IMR-90 (cell line): ENCODE results near the gene STON2. TPM values are rescaled to one million over a fixed set of nuclear protein-coding genes. Genes with fewer than 3 reads are reported as not detected.

ENCODE experiments used
- ATAC-seq: fragments of 200-7000 bp; cut with Tn5 transposase; 2 replicates; pipeline ENCODE4 v1.9.1; 2020; ENCODE audit warnings: low read depth, mild to moderate bottlenecking, moderate library complexity
- BruUV-seq: library from RNA; stranded (reverse); fragments of 400-500 nt; replicated peaks from 2 replicates; lab custom pipeline; 2021; lab: Mats Ljungman, UMichigan
- CTCF ChIA-PET: fragments of 300-600 bp; formaldehyde crosslinking; extraction: SDS; loops from one replicate; lab custom pipeline; 2021; ENCODE audit warnings: antibody characterized with exemption; lab: Yijun Ruan, JAX
- POLR2A ChIA-PET: fragments of 300-600 bp; sonication (Branson Sonifier 250); formaldehyde crosslinking; loops from one replicate; lab custom pipeline; 2022; ENCODE audit warnings: antibody characterized with exemption; ENCODE audit not compliant: unreplicated experiment; lab: Charles Lee
- DNase-seq: peaks from one replicate; pipeline ENCODE4 v3.0.0; 2013
- H2AFZ ChIP-seq: replicated peaks from 2 replicates; pipeline ENCODE3; 2013; ENCODE audit warnings: low read length, mild to moderate bottlenecking; ENCODE audit not compliant: poor library complexity
- H2AK5ac ChIP-seq: 2 replicates; pipeline ENCODE4 v1.6.1; 2013; ENCODE audit warnings: low read depth, low read length, inconsistent platforms
- H2AK9ac ChIP-seq: replicated peaks from 2 replicates; pipeline ENCODE3; 2013; ENCODE audit warnings: mild to moderate bottlenecking, low read depth, low read length, moderate library complexity; ENCODE audit not compliant: poor library complexity
- H2BK120ac ChIP-seq: 2 replicates; pipeline ENCODE4 v1.6.1; 2013; ENCODE audit warnings: low read depth, low read length, inconsistent platforms
- H2BK15ac ChIP-seq: 3 replicates; pipeline ENCODE4 v1.6.1; 2013; ENCODE audit warnings: low read depth, low read length, inconsistent platforms
- H2BK20ac ChIP-seq: 2 replicates; pipeline ENCODE4 v1.6.1; 2013; ENCODE audit warnings: low read depth, mild to moderate bottlenecking, inconsistent platforms, low read length, moderate library complexity
- H2BK5ac ChIP-seq: 2 replicates; pipeline ENCODE4 v1.6.1; 2013; ENCODE audit warnings: mild to moderate bottlenecking, low read depth, low read length, inconsistent platforms; ENCODE audit not compliant: poor library complexity, severe bottlenecking
- H3K14ac ChIP-seq: replicated peaks from 2 replicates; pipeline ENCODE4 v1.6.1; 2013; ENCODE audit warnings: low read depth, low read length, inconsistent platforms
- H3K18ac ChIP-seq: 2 replicates; pipeline ENCODE4 v1.6.1; 2013; ENCODE audit warnings: low read depth, low read length, control low read depth
- H3K23ac ChIP-seq: 2 replicates; pipeline ENCODE4 v1.6.1; 2013; ENCODE audit warnings: low read depth, low read length, inconsistent platforms
- H3K27ac ChIP-seq: 2 replicates; pipeline ENCODE4 v1.5.1; 2013; ENCODE audit warnings: mild to moderate bottlenecking, control low read depth, low read length; ENCODE audit not compliant: insufficient read depth
- H3K27me3 ChIP-seq: 2 replicates; pipeline ENCODE4 v1.6.1; 2013; ENCODE audit warnings: low read length; ENCODE audit not compliant: control insufficient read depth, insufficient read depth
- H3K36me3 ChIP-seq: 2 replicates; pipeline ENCODE4 v1.6.1; 2013; ENCODE audit warnings: low read length, mixed read lengths; ENCODE audit not compliant: control insufficient read depth, insufficient read depth
- H3K4ac ChIP-seq: 2 replicates; pipeline ENCODE4 v1.6.1; 2013; ENCODE audit warnings: low read depth, low read length, inconsistent platforms
- H3K4me1 ChIP-seq: 2 replicates; pipeline ENCODE4 v1.6.1; 2013; ENCODE audit warnings: low read length, mixed read lengths; ENCODE audit not compliant: control insufficient read depth, insufficient read depth
- H3K4me2 ChIP-seq: 2 replicates; pipeline ENCODE4 v1.6.1; 2013; ENCODE audit warnings: low read depth, mild to moderate bottlenecking, control low read depth, low read length, moderate library complexity
- H3K4me3 ChIP-seq: 2 replicates; pipeline ENCODE4 v1.5.1; 2013; ENCODE audit warnings: low read depth, mild to moderate bottlenecking, control low read depth, low read length, moderate library complexity; ENCODE audit not compliant: insufficient read depth
- H3K56ac ChIP-seq: 2 replicates; pipeline ENCODE4 v1.6.1; 2013; ENCODE audit warnings: low read length, inconsistent platforms; ENCODE audit not compliant: insufficient read depth; ENCODE audit errors: extremely low read depth
- H3K79me1 ChIP-seq, 2 experiments: 2 replicates each; pipeline ENCODE4 v1.6.1; 2013; ENCODE audit warnings: low read length in 2 of 2, inconsistent platforms in 1 of 2, low read depth in 1 of 2
- H3K9ac ChIP-seq: 2 replicates; pipeline ENCODE4 v1.6.1; 2013; ENCODE audit warnings: low read depth, low read length, control low read depth
- H3K9me1 ChIP-seq: 2 replicates; pipeline ENCODE4 v1.6.1; 2013; ENCODE audit warnings: low read length, inconsistent platforms; ENCODE audit not compliant: insufficient read depth
- H3K9me3 ChIP-seq: 2 replicates; pipeline ENCODE4 v1.6.1; 2013; ENCODE audit warnings: low read length; ENCODE audit not compliant: control insufficient read depth, insufficient read depth
- H4K20me1 ChIP-seq: 2 replicates; pipeline ENCODE4 v1.6.1; 2013; ENCODE audit warnings: low read length, inconsistent platforms; ENCODE audit not compliant: insufficient read depth
- H4K5ac ChIP-seq: 2 replicates; pipeline ENCODE4 v1.6.1; 2013; ENCODE audit warnings: mild to moderate bottlenecking, low read depth, low read length, control low read depth
- H4K8ac ChIP-seq, 2 experiments: 2 replicates each; pipeline ENCODE4 v1.6.1; 2013; ENCODE audit warnings: low read depth in 2 of 2, low read length in 2 of 2, control low read depth in 1 of 2, inconsistent platforms in 1 of 2
- H4K91ac ChIP-seq: 2 replicates; pipeline ENCODE4 v1.6.1; 2013; ENCODE audit warnings: low read depth, low read length, inconsistent platforms; ENCODE audit not compliant: insufficient read depth
- MXI1 ChIP-seq: IDR thresholded peaks from 2 replicates; pipeline ENCODE4 v1.6.1; 2012; ENCODE audit warnings: low read depth, mild to moderate bottlenecking, low read length, moderate library complexity, borderline replicate concordance
- RAD21 ChIP-seq: IDR thresholded peaks from 2 replicates; pipeline ENCODE4 v1.6.1; 2012; ENCODE audit warnings: low read length, improper control_type of control experiment
- WGBS, 2 experiments: methylation state at CpG; one replicate each; pipeline versions ENCODE4 v1.1.5 to v1.1.7; 2013; ENCODE audit warnings: missing lambda C conversion rate in 2 of 2; ENCODE audit not compliant: insufficient read length in 1 of 2; ENCODE audit errors: extremely low coverage in 2 of 2; 5-methylcytosine and 5-hydroxymethylcytosine counted together
- dilution Hi-C: fragments of 300-500 bp; cut with HindIII; formaldehyde crosslinking; loops from one replicate; pipeline ENCODE4 v1.14.3; 2018; ENCODE audit warnings: low sequenced_read_pairs; ENCODE audit not compliant: unreplicated experiment
- in situ Hi-C: fragments of 300-500 bp; cut with MboI; formaldehyde crosslinking; loops from 3 replicates; pipeline ENCODE4 v1.14.3; 2019; ENCODE audit warnings: low sequenced_read_pairs, inconsistent platforms, mixed read lengths
- intact Hi-C: fragments of 100-400 bp; cut with micrococcal nuclease; formaldehyde crosslinking; loops from 2 replicates; pipeline ENCODE4 v1.10.0; 2022
- polyA plus RNA-seq, 3 experiments: library from polyadenylated mRNA; depleted of rRNA; stranded (reverse); fragments of >200 nt; gene quantifications; 2 replicates each; pipeline ENCODE4 v1.2.3, GENCODE V29; 2012; ENCODE audit warnings: low replicate concordance in 1 of 3
- total RNA-seq: library from RNA; depleted of rRNA; stranded (reverse); fragments of >200 nt; gene quantifications from 2 replicates; pipeline ENCODE4 v1.2.3, GENCODE V29; 2012
- TF ChIP-seq, protein P1 (sequence below): fragments of 150-350 bp; IDR thresholded peaks from 2 replicates; pipeline ENCODE4 v1.6.1; 2017; ENCODE audit warnings: mild to moderate bottlenecking, antibody characterized with exemption, low read length, low read depth

Gene STON2
- total and polyA plus RNA-seq, 2 of the 4 experiments (the other 2 are of a cell fraction), result not detected

DNA sequence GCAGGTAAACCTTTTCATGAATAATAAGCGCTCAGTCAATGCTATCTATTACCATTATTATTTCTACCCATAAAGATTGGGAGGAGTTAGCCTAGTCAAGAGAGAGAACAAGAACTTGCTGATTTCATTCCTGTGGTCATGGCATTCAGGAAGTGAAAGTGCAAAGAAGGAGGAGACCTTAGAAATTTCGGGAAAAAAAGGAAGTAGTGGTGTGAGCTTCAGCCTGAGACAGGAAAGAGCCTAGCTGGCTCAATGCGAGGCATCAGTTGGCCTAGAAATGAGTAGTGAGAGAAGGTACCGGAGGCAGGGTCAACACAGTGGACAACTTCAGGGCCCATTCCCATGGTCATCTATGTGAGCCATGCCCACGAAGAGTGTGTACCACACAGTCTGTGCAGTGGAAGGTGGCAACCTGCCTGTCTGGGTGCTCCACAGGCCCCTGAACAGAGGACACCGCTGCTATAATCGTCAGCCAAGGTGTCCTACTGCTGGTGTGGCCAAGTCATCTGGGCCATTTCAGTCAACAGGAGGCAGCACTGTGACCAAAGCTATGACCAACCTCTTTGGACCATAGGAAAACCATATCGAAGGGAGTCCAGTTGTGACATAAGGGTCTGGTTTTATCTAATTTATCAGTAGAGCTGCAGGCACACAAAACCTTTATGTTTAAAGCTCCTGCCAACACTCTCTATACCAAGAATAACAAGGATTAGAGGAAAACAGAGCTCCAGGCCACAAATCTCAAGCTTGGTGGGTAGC, 16.2 kb upstream of the STON2 start:
- ChIA-PET CTCF (no interaction called here), POLR2A (interaction anchor here (0.6 kb wide), 1 partner anchor 19 kb away, joined by 4 read pairs; no protein-coding TSS in a partner anchor)
- no peaks in the 10 kb centered on the region for H4K20me1 ChIP-seq
- DNase-seq, result no peak
- no peak overlapping the region for H3K4me2 ChIP-seq
- no peak overlapping the region for H2AK9ac ChIP-seq
- H3K9me3 ChIP-seq, result no peaks in the 10 kb centered on the region; the same call in 1 of the 2 replicates
- no TSS peak for BruUV-seq
- no peaks in the 10 kb centered on the region for H3K36me3 ChIP-seq
- H3K56ac ChIP-seq, result no peak overlapping the region
- no peaks in the 10 kb centered on the region for H3K4me1 ChIP-seq
- TF ChIP-seq MXI1 (no peak), RAD21 (no peak)
- TF ChIP-seq, protein P1, sequence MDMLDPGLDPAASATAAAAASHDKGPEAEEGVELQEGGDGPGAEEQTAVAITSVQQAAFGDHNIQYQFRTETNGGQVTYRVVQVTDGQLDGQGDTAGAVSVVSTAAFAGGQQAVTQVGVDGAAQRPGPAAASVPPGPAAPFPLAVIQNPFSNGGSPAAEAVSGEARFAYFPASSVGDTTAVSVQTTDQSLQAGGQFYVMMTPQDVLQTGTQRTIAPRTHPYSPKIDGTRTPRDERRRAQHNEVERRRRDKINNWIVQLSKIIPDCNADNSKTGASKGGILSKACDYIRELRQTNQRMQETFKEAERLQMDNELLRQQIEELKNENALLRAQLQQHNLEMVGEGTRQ, result no peak
- no peak overlapping the region for H3K23ac ChIP-seq
- H3K18ac ChIP-seq, result no peak overlapping the region
- H3K4me3 ChIP-seq, result no peak overlapping the region
- H3K27me3 ChIP-seq, result no peaks in the 10 kb centered on the region
- H2AK5ac ChIP-seq, result no peak overlapping the region
- in situ Hi-C loops, result no loop called here
- 70% methylated on average over 2 of the region's 8 CpGs; no CpG with 5 or more reads in 1 of the 2 experiments for WGBS, 2 experiments
- H4K91ac ChIP-seq, result no peak overlapping the region
- dilution Hi-C loops, result no loop called here
- H4K8ac ChIP-seq, result no peak overlapping the region
- H2BK120ac ChIP-seq, result no peak overlapping the region
- no peak overlapping the region for H3K14ac ChIP-seq
- H3K27ac ChIP-seq, result no peak overlapping the region
- intact Hi-C loops, result no loop called here
- H2AFZ ChIP-seq, result no peak overlapping the region
- H3K9ac ChIP-seq, result no peak overlapping the region
- no peak overlapping the region for H2BK5ac ChIP-seq
- no peak overlapping the region for H2BK20ac ChIP-seq
- no peak overlapping the region for H2BK15ac ChIP-seq
- no peak overlapping the region for H3K4ac ChIP-seq
- no peak for ATAC-seq
- no peak overlapping the region for H4K5ac ChIP-seq
- no peaks in the 10 kb centered on the region for H3K9me1 ChIP-seq
- no peaks in the 10 kb centered on the region for H3K79me1 ChIP-seq
